Measurements from ENCODE around the gene RPLP2.

Gene RPLP2

GRCh38 chr11:839875-840617 is 30.3 kb downstream of the RPLP2 start:
- peaks cover 25% of the 10 kb centered on the region for H3K36me3 ChIP-seq (ENCODE audit: control insufficient read depth, insufficient read depth, low read length)
- no peaks in the 10 kb centered on the region for H3K27me3 ChIP-seq (replicated peaks; ENCODE audit: control insufficient read depth, insufficient read depth, low read length)
- peak; percentile 26 for TF ChIP-seq CTCF (IDR thresholded peaks at IDR 0.05; ENCODE audit: insufficient read depth, low read length, poor library complexity, severe bottlenecking)
- no peak for DNase-seq (ENCODE audit: extremely low read depth, insufficient read length)
- H3K4me3 ChIP-seq (replicated peaks; ENCODE audit: low read depth, low read length): no peak overlapping the region

GRCh38 chr11:841981-842369 is 32.2 kb downstream of the RPLP2 start:
- peaks cover 23% of the 10 kb centered on the region for H3K36me3 ChIP-seq (ENCODE audit: control insufficient read depth, insufficient read depth, low read length)
- DNase-seq (ENCODE audit: extremely low read depth, insufficient read length): no peak
- TF ChIP-seq CTCF (IDR thresholded peaks at IDR 0.05; ENCODE audit: insufficient read depth, low read length, poor library complexity, severe bottlenecking): no peak
- H3K27me3 ChIP-seq (replicated peaks; ENCODE audit: control insufficient read depth, insufficient read depth, low read length): no peaks in the 10 kb centered on the region
- H3K4me3 ChIP-seq (replicated peaks; ENCODE audit: low read depth, low read length): peak overlapping the region; percentile 97

- Histone ChIP-seq H3K36me3 (ENCODE audit: control insufficient read depth, insufficient read depth, low read length) (peaks cover 19% of the 10 kb centered on the region), H3K4me3 (replicated peaks; ENCODE audit: low read depth, low read length) (peak within 1 kb of the TSS; percentile 97), H3K27me3 (replicated peaks; ENCODE audit: control insufficient read depth, insufficient read depth, low read length) (no peaks in the 10 kb centered on the region)
- TF ChIP-seq CTCF (IDR thresholded peaks at IDR 0.05; ENCODE audit: insufficient read depth, low read length, poor library complexity, severe bottlenecking): no peak
- peak; percentile 93 for DNase-seq (ENCODE audit: extremely low read depth, insufficient read length)
Measured at GRCh38 chr11:842370-843002, 32.7 kb downstream of the RPLP2 start, which contains the start of the genes POLR2L and TSPAN4. POLR2L (minus strand) TSS chr11:842529; CDS start chr11:842508, 21 bp downstream. TSPAN4 (plus strand) TSS chr11:842852; CDS start chr11:850305, 7,453 bp downstream.

GRCh38 chr11:843086-843734 is 33.4 kb downstream of the RPLP2 start:
- H3K4me3 ChIP-seq (replicated peaks; ENCODE audit: low read depth, low read length): peak overlapping the region; percentile 97
- H3K27me3 ChIP-seq (replicated peaks; ENCODE audit: control insufficient read depth, insufficient read depth, low read length): no peaks in the 10 kb centered on the region
- DNase-seq (ENCODE audit: extremely low read depth, insufficient read length): no peak
- TF ChIP-seq CTCF (IDR thresholded peaks at IDR 0.05; ENCODE audit: insufficient read depth, low read length, poor library complexity, severe bottlenecking): peak; percentile 15
- H3K36me3 ChIP-seq (ENCODE audit: control insufficient read depth, insufficient read depth, low read length): peaks cover 16% of the 10 kb centered on the region

- Histone ChIP-seq H3K36me3 (ENCODE audit: control insufficient read depth, insufficient read depth, low read length) (peaks cover 9% of the 10 kb centered on the region), H3K4me3 (replicated peaks; ENCODE audit: low read depth, low read length) (peak overlapping the region; percentile 97), H3K27me3 (replicated peaks; ENCODE audit: control insufficient read depth, insufficient read depth, low read length) (no peaks in the 10 kb centered on the region)
- TF ChIP-seq CTCF (IDR thresholded peaks at IDR 0.05; ENCODE audit: insufficient read depth, low read length, poor library complexity, severe bottlenecking): no peak
- no peak for DNase-seq (ENCODE audit: extremely low read depth, insufficient read length)
Measured at GRCh38 chr11:843818-844692, 34.3 kb downstream of the RPLP2 start.
